ENCODE measurements around the gene GPR157.

DNA sequence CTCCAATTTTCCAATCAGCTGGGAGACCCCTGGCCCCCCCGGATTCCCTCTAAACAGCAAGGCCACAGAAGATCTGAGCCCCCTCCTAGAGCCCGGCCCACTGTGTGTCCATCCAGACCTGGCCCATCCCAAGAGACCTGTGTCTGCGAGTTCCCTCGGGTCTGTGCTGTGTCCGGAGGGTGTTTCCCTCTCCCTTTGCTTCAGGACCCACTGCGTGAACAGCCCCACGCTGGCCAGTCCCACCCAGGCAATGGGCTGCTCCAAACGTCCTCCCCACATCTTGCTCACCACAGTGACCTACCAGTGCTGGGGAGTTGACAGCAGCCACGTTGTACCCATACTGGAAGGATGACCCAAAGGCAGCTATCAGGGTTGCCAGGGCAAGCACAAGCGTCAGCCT, 71.1 kb downstream of the GPR157 start:
- TF ChIP-seq SMC3 (IDR thresholded peaks at IDR 0.05; ENCODE audit: borderline replicate concordance, low read length) (no peak), ATF7 (IDR thresholded peaks at IDR 0.05; ENCODE audit: low read depth) (no peak), SPI1 (IDR thresholded peaks at IDR 0.05; ENCODE audit: borderline replicate concordance, insufficient read depth, low read depth, low read length) (no peak), BRCA1 (IDR thresholded peaks at IDR 0.05; ENCODE audit: low read depth, low read length) (no peak)
- TF ChIP-seq, protein P1, sequence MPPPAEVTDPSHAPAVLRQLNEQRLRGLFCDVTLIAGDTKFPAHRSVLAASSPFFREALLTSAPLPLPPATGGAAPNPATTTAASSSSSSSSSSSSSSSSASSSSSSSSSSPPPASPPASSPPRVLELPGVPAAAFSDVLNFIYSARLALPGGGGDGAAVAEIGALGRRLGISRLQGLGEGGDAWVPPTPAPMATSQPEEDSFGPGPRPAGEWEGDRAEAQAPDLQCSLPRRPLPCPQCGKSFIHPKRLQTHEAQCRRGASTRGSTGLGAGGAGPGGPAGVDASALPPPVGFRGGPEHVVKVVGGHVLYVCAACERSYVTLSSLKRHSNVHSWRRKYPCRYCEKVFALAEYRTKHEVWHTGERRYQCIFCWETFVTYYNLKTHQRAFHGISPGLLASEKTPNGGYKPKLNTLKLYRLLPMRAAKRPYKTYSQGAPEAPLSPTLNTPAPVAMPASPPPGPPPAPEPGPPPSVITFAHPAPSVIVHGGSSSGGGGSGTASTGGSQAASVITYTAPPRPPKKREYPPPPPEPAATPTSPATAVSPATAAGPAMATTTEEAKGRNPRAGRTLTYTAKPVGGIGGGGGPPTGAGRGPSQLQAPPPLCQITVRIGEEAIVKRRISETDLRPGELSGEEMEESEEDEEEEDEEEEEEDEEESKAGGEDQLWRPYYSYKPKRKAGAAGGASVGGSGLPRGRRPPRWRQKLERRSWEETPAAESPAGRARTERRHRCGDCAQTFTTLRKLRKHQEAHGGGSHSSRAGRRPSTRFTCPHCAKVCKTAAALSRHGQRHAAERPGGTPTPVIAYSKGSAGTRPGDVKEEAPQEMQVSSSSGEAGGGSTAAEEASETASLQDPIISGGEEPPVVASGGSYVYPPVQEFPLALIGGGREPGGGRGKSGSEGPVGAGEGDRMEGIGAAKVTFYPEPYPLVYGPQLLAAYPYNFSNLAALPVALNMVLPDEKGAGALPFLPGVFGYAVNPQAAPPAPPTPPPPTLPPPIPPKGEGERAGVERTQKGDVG (CRISPR knock-in tag; IDR thresholded peaks at IDR 0.05): no peak
- TF ChIP-seq, protein P2, sequence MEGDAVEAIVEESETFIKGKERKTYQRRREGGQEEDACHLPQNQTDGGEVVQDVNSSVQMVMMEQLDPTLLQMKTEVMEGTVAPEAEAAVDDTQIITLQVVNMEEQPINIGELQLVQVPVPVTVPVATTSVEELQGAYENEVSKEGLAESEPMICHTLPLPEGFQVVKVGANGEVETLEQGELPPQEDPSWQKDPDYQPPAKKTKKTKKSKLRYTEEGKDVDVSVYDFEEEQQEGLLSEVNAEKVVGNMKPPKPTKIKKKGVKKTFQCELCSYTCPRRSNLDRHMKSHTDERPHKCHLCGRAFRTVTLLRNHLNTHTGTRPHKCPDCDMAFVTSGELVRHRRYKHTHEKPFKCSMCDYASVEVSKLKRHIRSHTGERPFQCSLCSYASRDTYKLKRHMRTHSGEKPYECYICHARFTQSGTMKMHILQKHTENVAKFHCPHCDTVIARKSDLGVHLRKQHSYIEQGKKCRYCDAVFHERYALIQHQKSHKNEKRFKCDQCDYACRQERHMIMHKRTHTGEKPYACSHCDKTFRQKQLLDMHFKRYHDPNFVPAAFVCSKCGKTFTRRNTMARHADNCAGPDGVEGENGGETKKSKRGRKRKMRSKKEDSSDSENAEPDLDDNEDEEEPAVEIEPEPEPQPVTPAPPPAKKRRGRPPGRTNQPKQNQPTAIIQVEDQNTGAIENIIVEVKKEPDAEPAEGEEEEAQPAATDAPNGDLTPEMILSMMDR (IDR thresholded peaks at IDR 0.05 in 2 of 3, conservative IDR thresholded peaks at IDR 0.05 in 1 of 3; ENCODE audit: control insufficient read depth in 2 of 3, extremely low read depth in 1 of 3, insufficient read depth in 1 of 3, low read depth in 3 of 3, low read length in 3 of 3): no peak
- TF ChIP-seq, protein P3, sequence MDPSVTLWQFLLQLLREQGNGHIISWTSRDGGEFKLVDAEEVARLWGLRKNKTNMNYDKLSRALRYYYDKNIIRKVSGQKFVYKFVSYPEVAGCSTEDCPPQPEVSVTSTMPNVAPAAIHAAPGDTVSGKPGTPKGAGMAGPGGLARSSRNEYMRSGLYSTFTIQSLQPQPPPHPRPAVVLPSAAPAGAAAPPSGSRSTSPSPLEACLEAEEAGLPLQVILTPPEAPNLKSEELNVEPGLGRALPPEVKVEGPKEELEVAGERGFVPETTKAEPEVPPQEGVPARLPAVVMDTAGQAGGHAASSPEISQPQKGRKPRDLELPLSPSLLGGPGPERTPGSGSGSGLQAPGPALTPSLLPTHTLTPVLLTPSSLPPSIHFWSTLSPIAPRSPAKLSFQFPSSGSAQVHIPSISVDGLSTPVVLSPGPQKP (IDR thresholded peaks at IDR 0.05; ENCODE audit: low read depth, low read length): no peak
